GM19328 (cell line): Measurements from ENCODE around the gene GYG2.
"Not testable (repeated sequence)": the region's sequence is repeated elsewhere in the genome, so short reads cannot be mapped to it uniquely, and the experiment has no call there.

ENCODE experiments used
- ATAC-seq: cut with Tn5 transposase; IDR thresholded peaks from one replicate; pipeline ENCODE4 v1.9.1; 2021; ENCODE audit warnings: mild to moderate bottlenecking, moderate library complexity; ENCODE audit not compliant: unreplicated experiment

The GYG2 gene

DNA sequence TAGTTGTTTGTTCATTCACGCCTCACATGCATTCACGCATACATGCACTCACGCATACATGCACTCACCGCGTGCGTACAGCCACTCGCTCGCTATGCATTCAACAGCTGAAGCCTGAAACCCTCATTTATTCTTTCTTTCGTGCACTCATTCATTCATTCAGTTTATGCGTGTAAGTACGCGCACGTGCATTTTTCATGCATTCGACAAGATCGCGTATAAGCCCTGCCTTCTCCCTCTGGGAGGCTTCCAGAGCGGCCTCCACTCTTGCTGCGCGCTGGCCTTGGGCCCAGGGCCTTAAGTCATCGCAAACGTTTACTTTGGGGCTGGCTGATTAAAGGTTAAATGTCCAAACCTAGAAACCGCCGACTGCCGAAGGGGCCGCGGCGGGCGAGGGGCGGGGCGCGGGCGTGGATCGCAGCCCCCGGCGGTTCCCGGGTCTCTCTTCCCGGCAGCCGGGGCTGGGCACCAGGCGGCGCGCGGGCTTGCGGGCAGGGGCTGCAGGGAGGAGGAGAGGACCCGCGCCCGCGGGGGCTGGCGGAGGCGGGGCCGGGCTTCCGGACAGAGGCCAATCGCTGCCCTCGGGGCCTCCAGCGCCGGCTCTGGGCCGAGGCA is at the start of gene GYG2:
GYG2 (plus strand) TSS at position 587 of the 615 bp plus-strand sequence. CDS start 1,259 bp downstream, outside the sequence.
- ATAC-seq: no peak

DNA sequence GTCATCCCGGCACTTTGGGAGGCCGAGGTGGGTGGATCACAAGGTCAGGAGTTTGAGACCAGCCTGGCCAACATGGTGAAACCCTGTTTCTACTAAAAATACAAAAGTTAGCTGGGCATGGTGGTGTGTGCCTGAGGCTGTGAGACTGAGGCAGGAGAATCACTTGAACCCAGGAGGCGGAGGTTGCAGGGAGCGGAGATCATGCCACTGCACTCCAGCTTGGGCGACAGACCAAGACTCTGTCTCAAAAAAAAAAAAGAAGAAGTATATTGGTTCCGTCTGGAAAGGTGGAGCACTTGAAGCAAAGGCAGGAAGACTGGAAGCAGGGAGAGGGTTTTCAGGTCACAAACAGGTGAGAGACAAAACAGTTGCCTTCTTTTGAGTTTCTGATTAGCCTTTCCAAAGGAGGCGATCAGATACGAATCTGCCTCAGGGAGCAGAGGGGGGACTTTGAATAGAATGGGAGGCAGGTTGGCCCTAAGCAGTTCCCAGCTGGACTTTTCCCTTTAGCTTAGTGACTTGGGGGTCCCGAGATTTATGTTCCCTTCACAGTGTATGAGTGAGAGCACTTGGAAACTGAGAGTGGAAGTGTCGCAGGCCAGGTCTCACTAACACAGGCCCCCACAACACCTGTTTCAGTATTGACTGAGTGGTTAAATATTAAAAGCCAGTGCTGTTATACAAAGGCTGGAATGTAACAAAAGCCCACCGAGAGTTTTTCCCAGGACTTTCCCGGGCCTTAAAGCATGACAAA is 48.1 kb upstream of the GYG2 start:
- not testable (repeated sequence) for ATAC-seq

DNA sequence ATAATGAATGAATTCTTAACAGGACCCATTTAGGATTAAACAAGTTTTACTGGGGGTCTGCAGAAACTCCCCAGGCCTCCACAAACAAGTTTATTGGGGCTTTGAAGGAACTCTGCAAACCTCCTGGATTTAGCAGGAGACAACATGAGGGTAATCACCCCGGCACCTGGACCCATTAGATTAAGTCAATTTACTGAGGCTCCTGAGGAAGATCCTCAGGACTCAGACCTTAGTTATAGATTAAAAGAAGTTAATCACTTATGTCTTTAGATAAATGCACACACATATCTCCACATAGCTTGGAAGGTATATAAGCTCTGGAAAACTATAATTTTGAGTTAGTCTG is 47.5 kb upstream of the GYG2 start:
- no peak for ATAC-seq

DNA sequence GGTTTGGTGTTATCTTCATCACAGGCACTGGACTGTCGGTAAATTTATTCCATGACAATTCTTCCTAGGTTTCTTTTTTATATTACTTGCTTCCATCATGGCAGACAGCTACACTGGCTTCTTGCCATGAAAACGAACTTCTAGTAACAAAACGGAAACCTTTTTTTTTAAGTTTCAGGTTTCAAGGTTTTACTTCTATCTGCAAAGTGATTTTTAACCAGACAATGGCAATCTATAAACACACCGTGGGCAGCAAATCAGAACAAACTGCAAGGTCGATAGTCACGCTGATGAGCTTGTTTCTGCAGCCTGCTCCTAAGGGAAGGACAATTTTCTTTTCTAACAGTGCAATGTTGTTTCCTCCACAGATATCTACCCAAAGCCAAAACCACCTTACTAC is 47.0 kb upstream of the GYG2 start:
- ATAC-seq: no peak

DNA sequence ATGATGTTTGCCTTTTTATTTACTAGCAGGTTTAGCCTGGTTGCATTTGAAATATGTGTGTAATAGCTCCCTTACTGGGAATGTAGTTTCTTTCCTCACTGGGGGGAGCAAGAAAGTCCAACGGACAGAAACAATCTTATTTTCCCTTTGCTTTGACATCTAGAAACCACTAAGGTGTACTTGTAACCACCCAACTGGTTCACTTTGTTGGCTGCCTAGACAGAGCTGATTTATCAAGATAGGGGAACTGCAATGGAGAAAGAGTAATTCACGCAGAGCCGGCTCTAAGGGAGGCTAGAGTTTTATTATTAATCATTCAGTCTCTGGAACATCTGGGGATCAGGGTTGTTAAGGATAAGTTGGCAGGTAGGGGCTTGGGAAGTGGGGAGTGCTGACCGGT is 46.6 kb upstream of the GYG2 start:
- ATAC-seq: no peak

DNA sequence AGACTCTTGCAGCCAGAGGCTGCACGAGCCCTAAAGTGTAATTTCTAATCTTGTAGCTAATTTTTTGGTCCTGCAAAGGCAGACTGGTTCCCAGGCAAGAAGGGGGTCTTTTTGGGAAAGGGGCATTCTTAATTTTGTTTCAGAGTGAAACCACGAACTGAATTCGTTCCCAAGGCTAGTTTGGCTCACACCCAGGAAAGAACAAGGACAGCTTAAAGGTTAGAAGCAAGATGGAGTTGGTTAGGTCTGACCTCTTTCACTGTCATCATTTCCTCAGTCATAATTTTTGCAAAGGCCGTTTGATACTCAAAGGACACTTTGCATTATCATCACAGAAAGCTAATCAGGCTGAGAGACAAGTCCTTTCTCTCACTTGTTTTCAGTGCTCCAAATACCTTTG is 46.0 kb upstream of the GYG2 start:
- no peak for ATAC-seq

DNA sequence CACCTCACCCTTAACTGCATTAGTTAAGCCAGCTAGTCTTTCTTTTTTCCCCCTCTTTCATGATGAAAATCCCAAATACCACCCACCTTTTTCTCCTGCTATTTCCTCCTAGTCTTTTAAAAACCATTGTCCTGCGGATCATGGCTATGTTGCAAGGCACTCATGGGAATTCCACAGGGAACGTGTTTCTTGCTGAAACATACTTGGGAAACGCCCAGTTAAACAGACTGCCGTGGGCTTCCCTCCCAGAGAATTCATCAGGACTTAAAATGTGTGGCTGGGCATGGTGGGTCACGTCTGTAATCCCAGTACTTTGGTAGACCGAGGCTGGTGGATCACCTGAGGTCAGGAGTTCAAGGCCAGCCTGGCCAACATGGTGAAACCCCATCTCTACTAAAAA is 44.7 kb upstream of the GYG2 start:
- no peak for ATAC-seq

DNA sequence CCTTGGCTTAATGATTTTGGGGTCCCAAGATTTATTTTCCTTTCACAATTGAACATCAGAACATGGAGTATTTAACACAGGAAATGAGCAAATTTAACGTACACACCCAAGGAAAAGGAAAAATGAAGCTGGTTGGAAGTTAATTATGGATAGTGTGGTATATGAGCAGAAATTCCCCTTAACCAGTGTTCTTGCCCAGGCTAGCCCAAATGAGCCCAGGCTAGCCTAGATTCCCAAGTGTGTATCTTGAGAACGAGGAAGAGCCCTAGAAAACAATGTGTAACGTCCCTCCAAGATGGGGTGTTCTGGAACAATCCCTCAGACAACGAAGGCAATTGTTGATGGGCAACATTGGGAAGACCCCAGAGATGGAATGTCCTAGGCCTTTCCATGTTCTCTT is 43.2 kb upstream of the GYG2 start:
- no peak for ATAC-seq

DNA sequence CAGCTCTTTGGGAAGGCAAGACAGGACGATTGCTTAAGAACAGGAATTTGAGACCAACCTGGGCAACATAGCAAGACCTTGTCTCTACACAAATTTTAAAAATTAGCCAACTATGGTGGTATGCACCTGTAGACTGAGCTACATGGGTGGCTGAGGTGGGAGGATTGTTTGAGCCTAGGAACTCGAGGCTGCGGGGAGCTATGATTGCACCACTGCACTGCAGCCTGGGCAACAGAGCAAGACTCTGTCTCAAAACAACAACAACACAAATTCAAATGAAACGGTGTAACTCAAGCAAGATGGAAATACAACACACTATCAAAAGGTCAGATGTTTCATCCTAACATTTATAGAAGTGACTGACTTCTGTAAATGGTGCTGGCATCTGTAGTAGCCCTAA is 39.8 kb upstream of the GYG2 start:
- ATAC-seq: no peak

DNA sequence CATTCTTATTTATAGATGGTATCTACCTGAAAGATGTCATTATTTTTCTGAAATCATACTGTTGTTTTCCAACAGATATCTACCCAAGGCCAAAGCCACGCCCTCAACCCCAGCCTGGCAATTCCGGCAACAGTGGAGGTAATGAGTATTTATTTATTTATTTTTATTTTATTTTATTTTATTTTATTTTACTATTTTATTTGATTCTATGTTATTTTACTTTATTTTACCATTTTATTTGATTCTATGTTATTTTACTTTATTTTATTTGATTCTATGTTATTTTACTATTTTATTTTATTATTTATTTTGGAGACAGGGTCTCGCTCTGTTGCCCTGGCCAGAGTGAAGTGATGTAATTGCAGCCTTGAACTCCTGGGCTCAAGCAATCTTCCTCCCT is 39.2 kb upstream of the GYG2 start:
- no peak for ATAC-seq

DNA sequence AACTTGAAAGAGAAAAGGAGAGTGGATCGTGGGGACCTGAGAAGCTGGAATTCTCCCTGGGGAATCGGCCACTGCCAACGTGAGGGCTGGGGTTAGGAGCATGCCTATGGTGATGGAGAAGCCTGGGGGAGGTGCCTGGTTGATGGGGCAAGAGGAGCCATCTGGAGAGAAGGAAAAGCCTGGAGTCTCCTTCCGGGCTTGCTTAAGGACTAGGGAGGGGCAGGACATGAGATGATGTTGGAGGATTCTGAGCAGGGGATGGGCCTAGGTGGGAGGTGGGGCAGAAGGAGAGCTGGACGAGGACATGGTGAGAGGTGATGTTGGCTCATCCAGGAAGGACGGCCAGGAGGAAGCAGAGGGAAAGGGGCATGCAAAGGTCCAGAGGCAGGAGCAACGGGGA is 35.0 kb upstream of the GYG2 start:
- no peak for ATAC-seq

DNA sequence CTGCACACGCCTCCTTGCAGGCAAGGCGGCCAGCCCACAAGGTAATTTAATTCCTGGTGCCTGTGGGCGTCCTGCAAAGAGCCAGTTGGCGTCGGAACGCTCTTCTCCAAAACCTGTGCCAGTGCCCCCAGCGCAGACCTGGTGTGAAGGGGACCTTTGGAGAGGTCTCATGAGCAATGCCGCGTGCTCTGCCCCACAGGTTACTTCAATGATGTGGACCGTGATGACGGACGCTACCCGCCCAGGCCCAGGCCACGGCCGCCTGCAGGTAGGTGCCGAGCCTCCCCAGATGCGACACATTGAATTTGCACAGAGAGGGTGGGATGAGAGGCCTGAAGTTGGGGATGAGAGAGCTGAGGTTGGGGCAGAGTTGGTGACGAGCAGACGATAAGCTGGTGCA is 34.4 kb upstream of the GYG2 start:
- no peak for ATAC-seq

DNA sequence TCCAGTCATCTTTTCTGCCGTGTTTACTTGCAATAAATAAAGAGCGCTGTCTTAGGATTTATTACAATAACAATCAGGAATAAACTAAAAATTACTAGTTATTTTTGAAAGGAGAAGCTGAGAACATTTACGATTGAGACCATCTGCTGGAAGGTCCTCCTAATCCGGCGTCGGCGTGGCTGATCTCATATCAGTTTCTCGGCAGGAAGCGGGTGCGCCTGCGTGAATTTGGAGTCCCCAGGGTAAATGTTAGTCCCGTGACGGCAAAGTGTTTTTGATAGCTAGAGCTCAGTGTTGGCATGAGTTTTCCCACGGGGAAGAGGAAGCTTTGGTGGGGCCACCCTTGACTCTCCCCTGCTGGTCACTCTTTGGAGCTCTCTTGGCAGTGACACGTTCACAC is 31.9 kb upstream of the GYG2 start:
- ATAC-seq: not testable (repeated sequence)

DNA sequence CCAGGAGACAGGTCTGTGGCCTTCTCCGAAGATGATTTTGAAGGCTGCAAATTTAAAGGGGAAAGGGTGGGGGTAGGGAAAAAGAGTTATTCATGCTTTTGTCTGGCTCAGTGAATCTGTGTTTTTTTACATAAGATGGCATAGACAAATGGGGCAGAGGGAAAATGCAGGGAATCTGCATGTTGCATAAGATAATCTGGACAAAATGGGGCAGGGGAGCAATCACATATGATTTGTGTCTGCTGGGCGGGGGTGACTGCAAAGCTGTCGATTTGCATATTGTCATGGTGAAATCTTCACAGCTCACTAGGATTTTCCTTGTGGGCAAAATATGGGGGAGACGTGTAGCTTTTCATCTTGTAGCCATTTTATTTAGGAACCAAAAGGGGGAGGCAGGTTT is 29.4 kb upstream of the GYG2 start:
- ATAC-seq: no peak

DNA sequence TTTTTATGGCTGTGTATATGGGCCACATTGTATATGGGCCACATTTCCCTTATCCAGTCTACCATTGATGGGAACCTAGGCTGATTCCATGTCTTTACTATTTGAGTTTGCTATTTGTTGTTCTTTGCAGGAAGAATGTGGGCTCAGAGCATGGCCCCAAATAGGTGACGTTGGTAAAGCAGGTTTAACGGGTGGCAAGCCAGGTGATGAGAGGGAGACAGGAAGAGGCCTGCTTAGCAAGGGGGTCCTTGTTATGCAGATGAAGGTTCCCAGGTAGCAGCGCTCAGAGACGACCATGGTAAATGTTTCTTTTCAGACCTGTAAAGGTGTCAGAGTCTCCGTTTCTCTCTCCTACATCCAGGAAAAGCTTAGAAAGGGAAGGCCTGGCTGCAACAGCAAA is 28.8 kb upstream of the GYG2 start:
- ATAC-seq: not testable (repeated sequence)

DNA sequence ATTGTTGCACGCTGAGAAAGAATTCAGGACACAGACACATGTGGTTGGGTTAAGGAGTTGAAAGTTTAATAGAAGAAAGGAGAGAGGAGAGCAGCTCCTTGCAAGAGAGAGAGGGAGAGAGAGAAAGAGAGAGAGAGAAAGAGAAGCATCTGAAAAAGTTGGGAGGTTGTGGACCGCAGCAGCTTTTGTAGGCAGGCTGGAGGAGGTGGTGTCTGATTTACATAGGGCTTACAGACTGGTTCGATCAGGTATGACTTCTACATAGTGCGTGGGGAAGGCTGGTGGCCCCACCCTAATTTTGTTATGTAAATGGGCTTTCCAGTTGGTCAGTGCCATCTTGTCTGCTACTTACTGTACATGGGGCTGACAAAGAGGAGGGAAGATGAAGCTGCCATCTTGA is 27.5 kb upstream of the GYG2 start:
- no peak for ATAC-seq

DNA sequence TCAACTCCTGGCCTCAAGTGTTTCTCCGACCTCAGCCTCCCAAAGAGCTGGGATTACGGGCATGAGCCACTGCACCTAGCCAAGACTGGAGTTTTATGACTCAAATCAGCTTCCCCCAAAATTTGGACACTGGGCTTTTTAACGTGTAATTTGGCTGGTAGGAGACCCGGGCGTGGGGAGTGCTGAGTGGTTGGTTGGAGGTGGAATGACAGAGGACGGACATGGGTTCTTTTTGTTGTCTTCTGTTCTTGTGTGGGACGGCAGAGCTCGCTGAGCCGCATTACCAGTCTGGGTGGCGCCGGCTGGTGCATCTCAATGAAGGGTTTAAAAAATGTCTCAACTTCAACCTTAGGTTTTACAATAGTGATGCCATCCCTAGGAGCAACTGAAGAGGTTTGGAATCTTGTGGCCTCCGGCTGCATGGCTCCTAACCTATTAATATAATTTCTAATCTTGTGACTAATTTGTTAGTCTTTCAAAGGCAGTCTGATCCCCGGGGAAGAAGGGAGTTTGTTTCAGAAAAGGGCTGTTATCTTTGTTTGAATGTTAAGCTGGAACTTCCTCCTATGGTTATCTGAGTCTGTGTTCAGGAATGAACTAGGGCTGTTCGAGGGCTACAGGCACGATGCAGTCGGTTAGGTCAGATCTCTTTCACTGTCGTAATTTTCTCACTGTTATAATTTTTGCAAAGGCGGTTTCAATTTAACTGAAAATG is 26.2 kb upstream of the GYG2 start:
- ATAC-seq: not testable (repeated sequence)

DNA sequence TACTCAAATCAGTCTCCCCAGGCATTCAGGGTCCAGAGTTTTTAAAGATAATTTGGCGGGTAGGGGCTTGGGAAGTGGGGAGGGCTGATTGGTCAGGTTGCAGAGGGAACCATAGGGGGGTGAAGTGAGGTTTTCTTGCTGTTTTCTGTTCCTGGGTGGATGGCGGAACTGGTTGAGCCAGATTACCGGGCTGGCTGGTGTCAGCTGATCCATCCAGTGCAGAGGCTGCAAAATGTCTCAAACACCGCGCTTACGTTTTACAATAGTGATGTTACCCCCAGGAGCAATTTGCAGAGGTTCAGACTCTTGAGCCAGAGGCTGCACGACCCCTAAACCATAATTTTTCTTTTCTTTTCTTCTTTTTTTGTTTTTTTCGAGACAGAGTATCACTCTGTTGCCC is 25.2 kb upstream of the GYG2 start:
- ATAC-seq: not testable (repeated sequence)

DNA sequence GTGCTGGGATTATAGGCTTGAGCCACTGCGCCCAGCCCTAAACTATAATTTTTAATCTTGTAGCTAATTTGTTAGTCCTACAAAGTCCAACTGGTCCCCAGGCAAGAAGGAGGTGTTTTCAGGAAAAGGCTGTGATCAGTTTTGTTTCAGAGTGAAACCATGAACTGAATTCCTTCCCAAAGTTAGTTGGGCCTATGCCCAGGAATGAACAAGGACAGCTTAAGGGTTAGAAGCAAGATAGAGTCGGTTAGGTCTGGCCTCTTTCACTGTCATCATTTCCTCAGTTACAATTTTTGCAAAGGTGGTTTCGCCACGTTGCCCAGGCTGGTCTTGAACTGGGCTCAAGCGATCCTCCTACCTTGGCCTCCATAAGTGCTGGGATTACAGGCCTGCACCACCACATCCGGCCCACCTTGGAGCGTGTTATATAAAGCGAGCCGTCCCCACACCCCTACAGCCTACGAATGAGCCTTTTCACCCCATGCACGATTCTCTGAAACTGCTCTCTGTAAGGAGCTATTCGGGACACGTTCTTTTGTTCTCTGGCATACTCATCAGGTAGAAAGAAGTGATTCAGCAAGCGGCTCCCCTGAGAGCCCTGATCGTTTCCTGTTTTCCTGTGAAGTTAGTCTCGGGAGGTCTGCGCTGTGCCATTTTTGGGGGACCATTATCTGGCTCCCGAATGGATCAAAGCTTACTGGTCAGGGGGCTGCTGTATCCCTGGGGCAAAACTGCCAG is 24.5 kb upstream of the GYG2 start:
- ATAC-seq: not testable (repeated sequence)

DNA sequence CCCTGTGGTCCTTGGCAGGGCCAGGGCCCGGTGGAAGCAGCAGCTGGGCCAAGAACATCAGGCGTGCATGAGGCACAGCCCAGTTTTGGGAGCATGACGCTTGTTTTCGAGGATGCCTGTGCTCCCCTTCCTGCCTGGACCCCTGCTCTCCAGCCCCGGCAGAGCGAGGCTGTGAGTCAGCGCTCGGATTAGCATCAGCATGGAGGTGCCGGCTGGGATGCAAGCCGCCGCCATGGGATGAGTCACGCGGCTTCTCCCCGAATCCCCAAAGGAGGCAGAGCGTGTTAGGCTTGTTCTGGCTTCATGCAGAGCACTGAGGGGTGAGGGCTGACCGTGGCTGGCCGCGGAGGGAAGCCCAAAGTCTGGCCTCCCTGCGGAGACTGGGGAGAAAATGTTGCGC is 23.9 kb upstream of the GYG2 start:
- not testable (repeated sequence) for ATAC-seq

DNA sequence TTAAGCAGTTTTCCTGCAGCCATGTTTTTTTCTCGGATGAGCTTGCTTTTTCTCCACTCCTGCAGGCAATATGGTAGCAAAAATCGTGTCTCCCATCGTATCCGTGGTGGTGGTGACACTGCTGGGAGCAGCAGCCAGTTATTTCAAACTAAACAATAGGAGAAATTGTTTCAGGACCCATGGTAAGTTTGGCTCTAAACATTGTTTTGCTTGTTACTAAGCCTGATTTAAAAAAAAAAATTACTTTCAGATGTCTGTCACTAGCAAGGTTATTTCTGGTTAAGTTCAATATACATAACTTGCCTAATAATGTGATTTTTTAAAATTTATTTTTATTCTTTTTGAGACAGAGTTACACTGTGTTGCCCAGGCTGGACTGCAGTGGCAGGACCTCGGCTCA is 17.5 kb upstream of the GYG2 start:
- ATAC-seq: no peak
